Measurements from ENCODE around the gene MAPKAPK2. TPM values are rescaled to one million over a fixed set of nuclear protein-coding genes. Genes with fewer than 3 reads are reported as not detected.

MAPKAPK2 gene
- total and polyA plus RNA-seq, 2 of the 13 experiments (the other 11 are each of a cell fraction or from before 2014, with no cell fraction given): 16.6 to 34.0 TPM

GRCh38 chr1:206782448-206782847 lies 97.7 kb downstream of the MAPKAPK2 start:
- WGBS (ENCODE audit: low lambda C conversion rate): 80% methylated on average over 1 of the region's 2 CpGs
- no peak for FAIRE-seq
- no TSS peak for BruUV-seq (replicated peaks)
- H3K27me3 ChIP-seq (ENCODE audit: control insufficient read depth in 1 of 2, insufficient read depth in 2 of 2, low read length in 2 of 2): peaks cover 3 to 24% of the 10 kb centered on the region in 2 experiments; a peak in 2 of 5 replicates
- H3K27ac ChIP-seq (ENCODE audit: extremely low read length, insufficient read depth, low read length): no peak overlapping the region
- ChIA-PET CTCF (ENCODE audit: low intra/inter-chr PET ratio, low total read pairs) (no interaction called here), POLR2A (no interaction called here)
- no peak overlapping the region for H3K4me2 ChIP-seq (ENCODE audit: low read depth, low read length)
- ATAC-seq: no peak
- H3K9me3 ChIP-seq (ENCODE audit: low read length): no peaks in the 10 kb centered on the region
- H3K79me2 ChIP-seq (ENCODE audit: insufficient read depth, low read length): no peaks in the 10 kb centered on the region
- intact Hi-C loops (cut with micrococcal nuclease; ENCODE audit: unreplicated experiment) (no loop called here), in situ Hi-C loops (cut with HindIII; ENCODE audit: extremely low pct_ligation_motif_present, low pct_unique_long_range_greater_than_20kb) (no loop called here)
- H3K4me3 ChIP-seq (replicated peaks in 1 of 3; ENCODE audit: insufficient read depth in 1 of 3, low read depth in 2 of 3, low read length in 3 of 3): no peak overlapping the region
- no peak for TF ChIP-seq NPAS2 (CRISPR knock-in tag; IDR thresholded peaks at IDR 0.05; ENCODE audit: borderline replicate concordance)
- no peak for TF ChIP-seq ZNF605 (CRISPR knock-in tag; IDR thresholded peaks at IDR 0.05)
- no peak for TF ChIP-seq CHD2 (IDR thresholded peaks at IDR 0.05; ENCODE audit: low read depth, low read length)
- no peak for TF ChIP-seq ZNF3 (CRISPR knock-in tag; IDR thresholded peaks at IDR 0.05)
- no peak for TF ChIP-seq ATAD3A (CRISPR knock-in tag; IDR thresholded peaks at IDR 0.05)
- TF ChIP-seq RAD51 (IDR thresholded peaks at IDR 0.05; ENCODE audit: borderline replicate concordance): no peak
- TF ChIP-seq RXRB (CRISPR knock-in tag; IDR thresholded peaks at IDR 0.05; ENCODE audit: borderline replicate concordance): no peak
- TF ChIP-seq ZNF530 (CRISPR knock-in tag; IDR thresholded peaks at IDR 0.05; ENCODE audit: low read depth): no peak
- TF ChIP-seq ZNF260 (CRISPR knock-in tag; IDR thresholded peaks at IDR 0.05; ENCODE audit: borderline replicate concordance, low read depth): no peak
- no peak for TF ChIP-seq PAF1 (CRISPR knock-in tag; IDR thresholded peaks at IDR 0.05)
- TF ChIP-seq BATF2 (CRISPR knock-in tag; IDR thresholded peaks at IDR 0.05): no peak
- no peak for TF ChIP-seq ARNT (IDR thresholded peaks at IDR 0.05)
- TF ChIP-seq RCOR2 (CRISPR knock-in tag; IDR thresholded peaks at IDR 0.05): no peak
- no peak for TF ChIP-seq DBP (CRISPR knock-in tag; IDR thresholded peaks at IDR 0.05; ENCODE audit: not compliant biosample characterization)
- TF ChIP-seq, protein P1, sequence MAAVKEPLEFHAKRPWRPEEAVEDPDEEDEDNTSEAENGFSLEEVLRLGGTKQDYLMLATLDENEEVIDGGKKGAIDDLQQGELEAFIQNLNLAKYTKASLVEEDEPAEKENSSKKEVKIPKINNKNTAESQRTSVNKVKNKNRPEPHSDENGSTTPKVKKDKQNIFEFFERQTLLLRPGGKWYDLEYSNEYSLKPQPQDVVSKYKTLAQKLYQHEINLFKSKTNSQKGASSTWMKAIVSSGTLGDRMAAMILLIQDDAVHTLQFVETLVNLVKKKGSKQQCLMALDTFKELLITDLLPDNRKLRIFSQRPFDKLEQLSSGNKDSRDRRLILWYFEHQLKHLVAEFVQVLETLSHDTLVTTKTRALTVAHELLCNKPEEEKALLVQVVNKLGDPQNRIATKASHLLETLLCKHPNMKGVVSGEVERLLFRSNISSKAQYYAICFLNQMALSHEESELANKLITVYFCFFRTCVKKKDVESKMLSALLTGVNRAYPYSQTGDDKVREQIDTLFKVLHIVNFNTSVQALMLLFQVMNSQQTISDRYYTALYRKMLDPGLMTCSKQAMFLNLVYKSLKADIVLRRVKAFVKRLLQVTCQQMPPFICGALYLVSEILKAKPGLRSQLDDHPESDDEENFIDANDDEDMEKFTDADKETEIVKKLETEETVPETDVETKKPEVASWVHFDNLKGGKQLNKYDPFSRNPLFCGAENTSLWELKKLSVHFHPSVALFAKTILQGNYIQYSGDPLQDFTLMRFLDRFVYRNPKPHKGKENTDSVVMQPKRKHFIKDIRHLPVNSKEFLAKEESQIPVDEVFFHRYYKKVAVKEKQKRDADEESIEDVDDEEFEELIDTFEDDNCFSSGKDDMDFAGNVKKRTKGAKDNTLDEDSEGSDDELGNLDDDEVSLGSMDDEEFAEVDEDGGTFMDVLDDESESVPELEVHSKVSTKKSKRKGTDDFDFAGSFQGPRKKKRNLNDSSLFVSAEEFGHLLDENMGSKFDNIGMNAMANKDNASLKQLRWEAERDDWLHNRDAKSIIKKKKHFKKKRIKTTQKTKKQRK (IDR thresholded peaks at IDR 0.05; ENCODE audit: low read length): no peak
- TF ChIP-seq RBFOX2 (IDR thresholded peaks at IDR 0.05; ENCODE audit: low read depth, low read length): no peak
- TF ChIP-seq ZNF234 (CRISPR knock-in tag; conservative IDR thresholded peaks at IDR 0.05): no peak
- no peak overlapping the region for H2AFZ ChIP-seq (ENCODE audit: low read length)
- no peak for DNase-seq (ENCODE audit: low spot score)
- no peaks in the 10 kb centered on the region for H4K20me1 ChIP-seq (ENCODE audit: insufficient read depth, low read length)
- no peaks in the 10 kb centered on the region for H3K4me1 ChIP-seq (ENCODE audit: insufficient read depth, low read length)
- no peak overlapping the region for H3K9ac ChIP-seq (ENCODE audit: insufficient read depth, low read depth, low read length)
- H3K36me3 ChIP-seq (replicated peaks in 1 of 2; ENCODE audit: control insufficient read depth in 1 of 2, insufficient read depth in 2 of 2, low read length in 2 of 2): no peaks in the 10 kb centered on the region
